ENCODE results near the gene CD164L2.

The CD164L2 gene

DNA sequence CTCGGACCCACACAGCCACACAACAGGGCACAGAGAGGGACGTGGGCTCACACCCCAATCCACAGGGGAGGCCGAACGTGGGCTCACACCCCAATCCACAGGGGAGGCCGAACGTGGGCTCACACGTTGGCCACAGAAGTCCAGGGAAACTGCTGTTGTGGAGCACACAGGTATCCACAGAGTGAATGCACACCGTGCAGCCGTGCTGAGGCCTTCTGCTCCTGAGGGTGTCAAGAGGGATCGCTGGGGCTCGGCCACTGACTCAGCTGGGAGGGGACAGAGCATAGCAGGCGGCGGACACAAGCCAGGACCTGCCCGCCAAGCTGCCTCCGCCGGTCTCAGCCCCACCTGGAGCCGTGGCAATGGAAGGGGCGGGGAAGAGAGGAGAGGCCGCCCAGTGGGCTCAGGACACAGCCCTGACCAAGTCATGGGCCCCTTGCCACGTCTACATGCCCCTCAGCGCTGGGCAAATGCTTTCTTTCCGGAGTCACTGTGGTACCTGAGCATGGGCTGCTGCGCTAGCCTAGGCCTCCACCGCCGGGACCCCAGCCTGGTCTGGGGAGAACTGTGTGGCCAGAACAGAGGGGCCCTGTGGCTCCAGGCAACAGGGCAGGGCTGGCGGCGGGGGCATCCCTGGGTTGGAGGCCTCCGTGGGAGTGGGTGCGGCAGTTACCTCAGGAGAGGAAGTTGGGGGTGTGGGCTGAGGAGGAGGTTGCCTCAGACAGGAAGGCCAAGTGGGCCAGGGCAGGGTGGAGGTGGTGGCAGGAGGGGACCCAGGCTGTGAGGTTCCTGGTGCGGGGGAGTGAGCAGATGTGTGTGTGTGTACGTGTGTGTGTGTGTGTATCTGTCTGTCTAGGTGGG is 40.1 kb downstream of the CD164L2 start:
- DNase-seq, result no peak

DNA sequence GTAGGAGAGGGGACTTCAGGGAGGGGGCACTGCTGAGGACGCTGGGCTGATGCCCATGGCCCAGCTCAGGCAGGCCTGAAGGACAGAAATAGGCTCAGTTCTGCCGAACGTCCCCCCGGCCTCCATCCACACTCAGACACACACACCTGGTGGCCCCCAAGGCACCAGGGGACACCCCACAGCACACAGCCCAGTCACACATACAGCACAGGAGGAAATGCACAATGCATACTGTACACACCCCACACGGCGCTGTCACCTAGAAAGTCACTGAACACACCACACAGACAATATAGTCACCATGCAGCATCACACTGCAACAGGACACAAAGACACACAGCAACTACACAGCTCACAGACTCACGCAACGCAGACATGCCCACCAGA is 40.7 kb downstream of the CD164L2 start:
- no peak for DNase-seq

DNA sequence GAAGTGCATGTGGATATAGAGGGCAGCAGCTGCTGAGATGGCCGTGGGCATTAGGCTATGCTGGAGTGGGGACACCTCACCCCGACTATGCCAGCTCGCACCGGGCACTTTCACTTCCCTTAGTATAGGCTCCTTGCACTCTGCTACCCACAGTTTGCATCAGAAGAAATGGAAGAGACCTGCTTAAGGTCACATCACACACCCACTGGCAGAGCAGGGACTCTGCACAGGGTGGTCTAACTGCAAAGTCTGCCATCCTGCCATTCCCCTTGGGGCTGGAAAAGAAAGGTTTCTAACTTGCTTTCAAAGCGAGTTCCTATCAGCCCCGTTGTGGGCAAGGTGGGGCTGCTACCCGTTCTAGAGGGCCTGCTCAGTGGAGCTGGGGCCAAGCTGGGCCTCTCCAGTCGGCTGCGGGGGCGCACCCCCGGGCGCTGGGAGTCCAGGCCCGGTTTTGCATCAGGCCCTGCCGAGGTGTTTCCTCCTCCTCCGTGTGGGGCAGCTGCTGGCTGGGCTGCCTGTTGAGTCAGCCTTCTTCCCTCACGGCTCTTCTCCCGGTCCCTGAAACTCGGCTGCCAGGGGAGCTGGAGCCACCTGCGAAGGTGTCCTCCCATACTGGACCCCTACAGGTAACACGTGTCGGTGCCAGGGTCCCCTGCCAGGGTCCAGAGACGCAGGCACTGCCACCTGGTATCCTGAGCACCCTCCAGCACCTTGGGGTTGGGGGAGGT is 41.4 kb downstream of the CD164L2 start, which contains the start of gene SYTL1:
SYTL1 (plus strand) TSS at position 498 of the 728 bp plus-strand sequence. CDS start 3,313 bp downstream, outside the sequence.
- peak; percentile 19 for DNase-seq

DNA sequence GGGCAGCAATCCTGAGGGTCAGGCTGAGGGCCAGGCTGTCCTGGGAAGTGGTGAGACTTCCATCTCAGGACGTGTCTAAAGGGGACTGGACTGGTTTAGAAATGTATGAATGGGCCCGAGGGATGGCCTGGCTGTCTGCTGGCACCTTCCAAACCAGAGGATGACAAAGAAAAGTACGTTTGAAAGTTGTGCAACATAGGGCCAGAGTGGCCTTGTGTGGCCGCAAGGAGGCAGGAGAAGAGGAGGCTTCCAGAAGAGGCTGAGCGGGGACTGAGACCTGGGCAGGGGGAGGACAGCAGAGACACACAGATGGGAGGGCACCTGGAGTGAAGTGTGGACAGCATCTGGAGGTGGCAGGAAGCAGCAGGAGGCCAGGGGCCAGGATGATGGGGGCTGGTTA is 43.9 kb downstream of the CD164L2 start:
- no peak for DNase-seq

DNA sequence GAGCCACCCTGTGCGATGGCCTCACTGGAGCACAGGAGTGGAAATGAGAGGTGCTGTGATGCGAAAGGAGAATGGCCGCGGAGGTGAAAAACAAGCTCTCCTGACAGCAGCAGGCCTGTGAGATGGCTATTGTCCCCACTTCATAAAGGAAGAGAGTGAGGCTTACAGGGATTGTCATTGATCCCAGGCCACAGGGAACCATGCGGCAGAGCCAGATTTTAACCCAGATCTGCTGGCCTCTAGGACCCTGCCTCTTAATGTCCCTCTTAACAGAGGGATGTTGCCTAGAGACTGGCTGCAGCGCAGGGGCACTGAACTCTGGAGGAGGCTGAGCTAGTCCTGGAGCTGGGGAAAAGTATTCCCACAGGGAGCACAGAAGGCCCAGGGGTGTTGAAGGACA is 44.4 kb downstream of the CD164L2 start:
- no peak for DNase-seq

DNA sequence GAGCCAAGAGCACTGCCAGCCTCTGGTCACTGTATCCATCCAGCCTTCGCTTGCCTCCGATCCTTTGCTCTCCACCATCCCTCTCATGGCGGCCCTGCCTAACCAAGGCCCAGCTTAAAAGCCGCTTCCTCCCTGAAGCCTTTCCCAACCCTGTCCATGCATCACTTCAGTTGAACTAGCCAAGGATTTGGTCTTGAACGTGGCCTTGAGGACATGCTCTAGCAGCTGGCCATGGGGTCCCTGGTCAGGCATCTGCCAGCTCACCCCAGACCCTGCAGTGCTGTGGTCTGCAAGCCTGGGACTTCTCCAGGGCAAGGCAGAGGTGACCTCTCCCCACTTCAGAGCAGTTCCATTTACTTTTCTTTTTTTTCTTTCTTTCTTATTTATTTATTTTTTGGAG is 46.4 kb downstream of the CD164L2 start:
- no peak for DNase-seq

DNA sequence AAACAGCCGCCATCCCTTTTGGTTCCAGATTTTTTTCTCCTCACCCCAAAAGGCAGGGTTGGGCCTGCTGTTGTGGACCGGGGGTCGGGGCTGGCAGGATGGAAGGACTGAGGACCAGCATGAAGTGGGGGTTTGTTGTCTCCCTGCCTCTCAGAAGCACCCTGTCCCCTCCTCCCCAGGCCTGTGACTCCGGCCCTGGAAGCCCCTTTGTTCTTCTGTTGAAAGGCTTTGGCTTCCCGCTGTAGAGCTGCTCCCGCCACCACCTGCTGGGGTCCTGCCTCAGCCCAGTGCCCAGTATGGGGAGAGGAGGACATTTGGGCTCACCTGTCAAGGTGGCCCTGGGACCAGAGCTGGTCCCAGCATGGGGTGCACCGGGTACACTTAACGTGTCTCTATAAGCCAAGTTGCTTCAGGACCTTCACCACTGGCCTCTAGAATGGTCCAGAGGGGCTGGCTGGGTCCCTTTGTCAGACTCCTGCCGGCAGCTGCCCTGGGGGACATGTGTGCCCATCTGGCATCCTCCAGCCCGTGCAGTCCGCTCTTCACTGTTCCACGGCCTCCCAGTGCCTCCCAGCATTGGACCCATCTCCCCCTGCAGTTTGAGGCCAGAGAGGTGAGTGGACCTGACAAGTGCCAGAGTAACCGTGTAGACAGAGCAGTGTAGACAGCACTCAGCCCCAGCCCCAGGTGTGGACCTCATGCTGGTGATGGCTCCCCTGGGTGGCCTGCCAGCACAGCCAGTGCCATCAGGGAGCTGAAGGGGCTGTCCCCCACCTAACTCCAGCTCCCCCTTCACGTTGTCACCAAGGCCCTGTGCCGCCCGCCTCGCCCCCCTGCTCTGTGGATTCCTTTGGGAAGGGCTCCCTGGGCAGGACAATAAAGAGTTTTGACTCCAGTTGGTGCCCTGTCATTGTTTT is 47.4 kb downstream of the CD164L2 start:
- DNase-seq, result no peak

DNA sequence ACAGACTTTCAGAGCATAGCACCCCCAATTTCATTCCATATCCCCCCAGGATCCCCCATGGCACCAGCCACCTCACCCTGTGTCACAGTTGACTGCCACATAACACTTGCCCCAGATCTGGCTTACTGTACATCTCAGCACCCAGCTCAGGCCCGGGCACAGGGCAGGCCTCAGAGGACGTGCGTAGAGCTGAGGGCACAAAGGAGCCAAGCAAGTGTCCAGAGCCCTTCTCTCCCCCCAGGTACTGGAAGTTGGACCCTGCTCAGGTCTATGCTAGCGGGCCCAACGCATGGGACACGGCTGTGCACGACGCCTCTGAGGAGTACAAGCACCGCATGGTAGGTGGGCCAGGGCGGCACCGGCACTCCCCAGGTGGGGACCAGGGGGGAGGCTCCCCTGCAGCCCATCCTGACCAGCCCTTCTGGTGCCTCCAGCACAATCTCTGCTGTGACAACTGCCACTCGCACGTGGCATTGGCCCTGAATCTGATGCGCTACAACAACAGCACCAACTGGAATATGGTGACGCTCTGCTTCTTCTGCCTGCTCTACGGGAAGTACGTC is 49.3 kb downstream of the CD164L2 start:
- no peak for DNase-seq

DNA sequence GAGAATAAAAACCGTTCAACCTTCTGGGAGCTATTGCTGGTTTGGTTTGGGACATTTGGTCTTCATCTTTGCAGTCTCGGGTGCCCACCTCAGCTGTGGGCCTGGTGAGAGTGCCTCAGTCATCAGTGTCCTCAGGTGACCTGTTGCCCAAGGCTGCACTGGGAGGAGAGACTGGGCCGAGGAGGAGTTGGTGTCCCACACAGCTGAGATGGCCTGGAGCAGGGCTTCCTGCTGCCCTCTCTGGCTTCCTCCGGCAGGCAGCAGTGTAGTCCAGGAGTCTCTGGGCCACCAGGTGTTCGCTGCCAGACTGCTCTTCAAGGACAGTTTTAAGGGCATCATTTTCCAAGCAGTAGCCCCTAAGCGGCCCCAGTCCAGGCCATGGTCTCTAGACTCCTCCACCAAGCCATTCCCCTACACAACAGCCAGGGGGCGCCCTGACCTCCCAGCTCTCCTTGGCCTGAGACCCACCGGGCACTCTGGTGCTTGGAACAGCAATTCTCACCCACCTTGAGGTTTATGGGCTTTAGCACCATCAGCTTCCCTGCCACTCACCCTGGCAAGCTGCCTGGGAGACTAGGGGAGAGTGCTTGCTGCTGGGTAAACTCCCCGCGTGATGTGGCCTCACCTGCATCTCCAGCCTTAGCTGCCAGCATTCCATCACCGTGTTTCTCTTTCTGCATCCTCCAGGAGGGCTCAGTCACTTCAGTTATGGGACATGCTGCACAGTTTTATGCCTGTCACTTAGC is 50.4 kb downstream of the CD164L2 start:
- no peak for DNase-seq

DNA sequence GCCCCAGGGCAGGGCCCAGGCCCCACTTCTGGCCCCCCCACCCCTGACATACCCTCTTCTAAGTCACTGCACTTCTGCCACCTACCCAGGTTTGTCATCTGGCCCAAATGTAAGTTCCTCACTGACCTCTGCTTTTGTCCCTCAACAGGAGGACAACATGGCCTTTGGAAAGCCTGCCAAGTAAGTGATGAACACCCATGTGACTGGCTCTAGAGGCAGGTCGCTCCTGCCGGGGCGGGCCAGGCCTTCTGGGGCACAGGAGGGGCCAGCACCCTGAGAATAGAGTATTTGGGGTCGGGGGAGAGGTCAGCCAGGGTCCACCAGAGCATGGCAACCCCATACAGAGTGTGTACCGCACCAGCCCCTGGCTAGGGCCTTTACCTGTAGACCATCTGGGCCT is 51.2 kb downstream of the CD164L2 start:
- DNase-seq, result no peak

DNA sequence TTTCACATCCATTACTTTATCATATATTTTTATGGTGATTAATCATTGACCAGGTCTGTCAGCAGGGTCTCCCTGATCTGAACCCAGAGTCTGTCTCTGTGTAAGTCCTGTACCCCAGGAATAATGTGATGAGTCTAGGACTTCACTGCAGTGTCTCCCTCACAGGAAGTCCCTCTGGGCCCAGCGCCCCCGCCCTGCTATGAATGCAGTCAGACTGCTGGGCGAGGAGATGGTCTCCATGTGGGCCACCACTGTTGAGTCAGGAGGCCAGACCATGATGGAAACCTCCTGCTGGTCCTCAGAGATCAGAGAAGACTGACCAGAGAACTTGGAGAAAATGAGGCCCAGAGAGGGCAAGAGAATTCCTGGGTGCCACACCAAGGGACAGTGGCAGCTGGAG is 51.7 kb downstream of the CD164L2 start:
- no peak for DNase-seq

DNA sequence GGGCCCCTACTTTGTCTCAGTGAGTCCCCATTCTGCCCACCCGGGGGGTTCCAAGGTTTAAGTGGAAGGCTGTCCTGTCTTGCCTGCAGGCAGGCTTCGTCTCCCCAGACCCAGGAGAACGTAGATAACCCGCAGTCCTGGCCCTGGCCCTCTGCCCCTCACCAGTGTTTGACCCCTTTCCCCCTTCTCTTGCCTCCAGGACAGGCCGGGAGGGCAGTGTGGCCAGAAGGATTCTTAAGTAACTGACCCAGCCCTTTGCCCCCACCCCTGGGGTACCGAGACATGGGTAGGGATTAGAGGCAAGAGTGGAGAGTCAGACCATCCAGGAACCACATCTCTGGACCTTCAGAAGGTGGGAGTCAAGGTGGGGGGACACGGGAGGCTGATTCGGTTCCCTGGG is 52.3 kb downstream of the CD164L2 start:
- DNase-seq, result no peak

All from NCI-H446 treated with DMSO at 0.1 percent for 48 hours (cell line).